Esophagus muscularis mucosa (tissue), 4 donors: ENCODE results near the gene STMN3. TPM values are rescaled to one million over a fixed set of nuclear protein-coding genes. Genes with fewer than 3 reads are reported as not detected.

Source experiments
- DNase-seq: peaks from one replicate; pipeline ENCODE4 v3.0.0-alpha.2; 2017; ENCODE audit errors: extremely low spot score
- H3K27ac ChIP-seq, 4 donors: fragments of 200-600 bp; sonication (generic); replicated peaks in 1 of 4; 1 replicate in 3 of 4; 2 replicates in 1 of 4; pipeline ENCODE4 v1.5.1; 2016 to 2019; ENCODE audit warnings: mild to moderate bottlenecking in 1 of 4
- H3K27me3 ChIP-seq, 4 donors: fragments of 200-600 bp; sonication (generic); one replicate each; pipeline versions ENCODE4 v1.5.1 to v1.6.0; 2016 to 2019
- H3K36me3 ChIP-seq, 4 donors: fragments of 200-600 bp; sonication (generic); one replicate each; pipeline ENCODE4 v1.5.1; 2016 to 2019
- H3K4me1 ChIP-seq, 4 donors: fragments of 200-600 bp; sonication (generic); one replicate each; pipeline ENCODE4 v1.5.1; 2016 to 2019
- H3K4me3 ChIP-seq, 4 donors: fragments of 200-600 bp; sonication (generic); 1 replicate in 2 of 4; 2 replicates in 2 of 4; pipeline ENCODE4 v1.5.1; 2016 to 2019; ENCODE audit warnings: mild to moderate bottlenecking in 4 of 4, moderate library complexity in 1 of 4
- H3K9me3 ChIP-seq, 4 donors: fragments of 200-600 bp; sonication (generic); 1 replicate in 3 of 4; 2 replicates in 1 of 4; pipeline ENCODE4 v1.5.1; 2016 to 2019
- CTCF ChIP-seq, 3 experiments: fragments of 200-600 bp in 2 of 3; fragments of 450-650 bp in 1 of 3; sonication (generic) in 2 of 3; IDR thresholded peaks; one replicate each; pipeline ENCODE4 v1.5.1; 2017 to 2019; ENCODE audit warnings: antibody characterized with exemption in 3 of 3, mild to moderate bottlenecking in 2 of 3, moderate library complexity in 1 of 3
- EP300 ChIP-seq: sonication (generic); formaldehyde crosslinking; IDR thresholded peaks from one replicate; pipeline ENCODE4 v1.6.1; 2017; ENCODE audit warnings: antibody characterized with exemption
- POLR2A ChIP-seq: fragments of 450-650 bp; IDR thresholded peaks from one replicate; pipeline ENCODE4 v1.6.1; 2017; ENCODE audit warnings: antibody characterized with exemption, moderate library complexity, mild to moderate bottlenecking, low read depth
- POLR2AphosphoS5 ChIP-seq, 2 donors: sonication (generic); formaldehyde crosslinking; IDR thresholded peaks; one replicate each; pipeline ENCODE4 v1.6.1; 2017; ENCODE audit warnings: antibody characterized with exemption in 2 of 2
- WGBS: methylation state at CpG from one replicate; pipeline ENCODE4 v1.1.5; 2018; 5-methylcytosine and 5-hydroxymethylcytosine counted together
- intact Hi-C: fragments of 100-400 bp; cut with DNase I; formaldehyde crosslinking; loops from one replicate; pipeline ENCODE4 v1.15.1; 2023
- total RNA-seq, 4 donors: library from RNA; depleted of rRNA; stranded (reverse); fragments of >200 nt; gene quantifications; one replicate each; pipeline versions ENCODE4 v1.1.0 to v1.2.1, GENCODE V29; 2016

Gene STMN3
- total RNA-seq, 4 donors from 2014 or later = 13.3 to 47.4 (median 28.9) TPM

- Histone ChIP-seq H3K9me3 (no peaks in the 10 kb centered on the region), H3K36me3 (peaks cover 21 to 24% (median 24%) of the 10 kb centered on the region in 4 donors), H3K27ac (no peak overlapping the region), H3K27me3 (no peaks in the 10 kb centered on the region), H3K4me1 (peaks cover 0 to 28% (median 14%) of the 10 kb centered on the region in 4 donors), H3K4me3 (no peak overlapping the region)
- WGBS = 94% methylated on average over 4 of the region's 4 CpGs
- no peak for DNase-seq
- intact Hi-C loops = no loop called here
- TF ChIP-seq POLR2A (no peak), CTCF (IDR thresholded peaks at IDR 0.05) (no peak), EP300 (no peak), POLR2AphosphoS5 (IDR thresholded peaks at IDR 0.05) (no peak)
Observed at GRCh38 chr20:63622096-63622495, 31.1 kb downstream of the STMN3 start.

- DNase-seq = no peak
- peaks cover 0 to 25% (median 11%) of the 10 kb centered on the region in 4 donors for H3K4me1 ChIP-seq
- 87% methylated on average over 8 of the region's 8 CpGs for WGBS
- H3K4me3 ChIP-seq = no peak overlapping the region
- no peak overlapping the region for H3K27ac ChIP-seq
- TF ChIP-seq POLR2AphosphoS5 (IDR thresholded peaks at IDR 0.05) (no peak), POLR2A (no peak), EP300 (no peak), CTCF (IDR thresholded peaks at IDR 0.05) (no peak)
- intact Hi-C loops = no loop called here
- no peaks in the 10 kb centered on the region for H3K27me3 ChIP-seq
- H3K9me3 ChIP-seq = no peaks in the 10 kb centered on the region
- peaks cover 21 to 35% (median 34%) of the 10 kb centered on the region in 4 donors for H3K36me3 ChIP-seq
Observed at GRCh38 chr20:63620991-63621390, 32.2 kb downstream of the STMN3 start.

- no peak overlapping the region for H3K27ac ChIP-seq
Observed at GRCh38 chr20:63619505-63619904, 33.7 kb downstream of the STMN3 start.

GRCh38 chr20:63619086-63619485 is 34.1 kb downstream of the STMN3 start:
- intact Hi-C loops = no loop called here
- H3K27ac ChIP-seq = no peak overlapping the region
- DNase-seq = no peak
- peaks cover 0 to 9% (median 2%) of the 10 kb centered on the region in 4 donors for H3K4me1 ChIP-seq
- TF ChIP-seq EP300 (no peak), CTCF (IDR thresholded peaks at IDR 0.05) (no peak), POLR2A (no peak), POLR2AphosphoS5 (IDR thresholded peaks at IDR 0.05) (no peak)
- peaks cover 21 to 48% (median 41%) of the 10 kb centered on the region in 4 donors for H3K36me3 ChIP-seq
- H3K9me3 ChIP-seq = no peaks in the 10 kb centered on the region
- no peaks in the 10 kb centered on the region for H3K27me3 ChIP-seq
- WGBS = 90% methylated on average over 12 of the region's 16 CpGs
- no peak overlapping the region for H3K4me3 ChIP-seq

More at GRCh38 chr20:63619505-63619904, 33.7 kb downstream of the STMN3 start:
- no peak for DNase-seq
- TF ChIP-seq CTCF (IDR thresholded peaks at IDR 0.05) (no peak), EP300 (no peak), POLR2AphosphoS5 (IDR thresholded peaks at IDR 0.05) (no peak), POLR2A (no peak)
- peaks cover 21 to 48% (median 41%) of the 10 kb centered on the region in 4 donors for H3K36me3 ChIP-seq
- 77% methylated on average over 6 of the region's 13 CpGs for WGBS
- no peaks in the 10 kb centered on the region for H3K9me3 ChIP-seq
- peaks cover 0 to 11% (median 2%) of the 10 kb centered on the region in 4 donors for H3K4me1 ChIP-seq
- H3K4me3 ChIP-seq = no peak overlapping the region
- intact Hi-C loops = no loop called here
- no peaks in the 10 kb centered on the region for H3K27me3 ChIP-seq
